ENCODE measurements around the gene TUBGCP5. TPM values are rescaled to one million over a fixed set of nuclear protein-coding genes. Genes with fewer than 3 reads are reported as not detected.

Gene TUBGCP5
- total RNA-seq, 2 donors from 2014 or later: 23.0 to 24.7 TPM

DNA sequence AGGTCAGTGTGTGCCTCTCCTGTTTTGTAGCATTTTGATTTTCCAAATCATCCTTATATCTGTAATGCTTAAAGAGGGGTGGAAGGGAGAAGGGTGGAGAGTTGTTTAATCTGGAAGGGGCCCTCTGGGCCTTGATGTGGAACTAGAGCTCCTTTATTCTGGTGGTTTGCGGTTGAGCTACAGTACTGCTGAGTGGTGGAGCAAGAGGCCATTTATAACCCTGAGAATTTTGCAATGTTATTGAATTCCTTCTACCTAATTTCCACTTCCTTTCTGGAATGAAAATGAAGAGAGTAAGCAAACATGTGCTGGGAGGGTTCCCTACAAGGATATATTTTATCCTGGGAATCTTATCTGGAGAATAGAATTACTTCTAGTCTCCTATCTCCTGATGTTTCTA lies 35.3 kb upstream of the TUBGCP5 start:
- peaks cover 47% of the 10 kb centered on the region for H3K9me3 Mint-ChIP-seq
- Histone ChIP-seq H3K4me1 (ENCODE audit: control insufficient read depth, insufficient read depth, low read length) (no peaks in the 10 kb centered on the region), H3K9me3 (ENCODE audit: control insufficient read depth, low read length) (no peaks in the 10 kb centered on the region), H3K4me3 (ENCODE audit: low read length) (no peak overlapping the region), H3K9ac (ENCODE audit: extremely low read depth, low read length, poor library complexity, severe bottlenecking) (no peak overlapping the region), H3K27ac (ENCODE audit: low read depth, low read length) (no peak overlapping the region), H3K27me3 (ENCODE audit: control insufficient read depth, insufficient read depth, low read length, poor library complexity, severe bottlenecking) (no peaks in the 10 kb centered on the region), H3K36me3 (ENCODE audit: control insufficient read depth, insufficient read depth, low read length) (no peaks in the 10 kb centered on the region)
- H3K36me3 Mint-ChIP-seq (ENCODE audit: low read depth): no peaks in the 10 kb centered on the region
- no peaks in the 10 kb centered on the region for H3K4me1 Mint-ChIP-seq
- H3K27me3 Mint-ChIP-seq (ENCODE audit: insufficient read depth): no peaks in the 10 kb centered on the region
- H3K27ac Mint-ChIP-seq: no peak overlapping the region
- TF ChIP-seq, protein P1, sequence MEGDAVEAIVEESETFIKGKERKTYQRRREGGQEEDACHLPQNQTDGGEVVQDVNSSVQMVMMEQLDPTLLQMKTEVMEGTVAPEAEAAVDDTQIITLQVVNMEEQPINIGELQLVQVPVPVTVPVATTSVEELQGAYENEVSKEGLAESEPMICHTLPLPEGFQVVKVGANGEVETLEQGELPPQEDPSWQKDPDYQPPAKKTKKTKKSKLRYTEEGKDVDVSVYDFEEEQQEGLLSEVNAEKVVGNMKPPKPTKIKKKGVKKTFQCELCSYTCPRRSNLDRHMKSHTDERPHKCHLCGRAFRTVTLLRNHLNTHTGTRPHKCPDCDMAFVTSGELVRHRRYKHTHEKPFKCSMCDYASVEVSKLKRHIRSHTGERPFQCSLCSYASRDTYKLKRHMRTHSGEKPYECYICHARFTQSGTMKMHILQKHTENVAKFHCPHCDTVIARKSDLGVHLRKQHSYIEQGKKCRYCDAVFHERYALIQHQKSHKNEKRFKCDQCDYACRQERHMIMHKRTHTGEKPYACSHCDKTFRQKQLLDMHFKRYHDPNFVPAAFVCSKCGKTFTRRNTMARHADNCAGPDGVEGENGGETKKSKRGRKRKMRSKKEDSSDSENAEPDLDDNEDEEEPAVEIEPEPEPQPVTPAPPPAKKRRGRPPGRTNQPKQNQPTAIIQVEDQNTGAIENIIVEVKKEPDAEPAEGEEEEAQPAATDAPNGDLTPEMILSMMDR (conservative IDR thresholded peaks at IDR 0.05): no peak
- no peak for DNase-seq
- H3K4me3 Mint-ChIP-seq: no peak overlapping the region
- WGBS, 2 experiments (ENCODE audit: insufficient coverage in 1 of 2, insufficient read length in 1 of 2): 80% methylated on average over 1 of the region's 1 CpG; no CpG with 5 or more reads in 1 of the 2 experiments

GRCh38 chr15:23073890-23074646 lies 34.7 kb upstream of the TUBGCP5 start:
- DNase-seq: no peak
- Histone ChIP-seq H3K27me3 (ENCODE audit: control insufficient read depth, insufficient read depth, low read length, poor library complexity, severe bottlenecking) (no peaks in the 10 kb centered on the region), H3K36me3 (ENCODE audit: control insufficient read depth, insufficient read depth, low read length) (no peaks in the 10 kb centered on the region), H3K4me3 (ENCODE audit: low read length) (no peak overlapping the region), H3K9ac (ENCODE audit: extremely low read depth, low read length, poor library complexity, severe bottlenecking) (no peak overlapping the region), H3K9me3 (ENCODE audit: control insufficient read depth, low read length) (no peaks in the 10 kb centered on the region), H3K27ac (ENCODE audit: low read depth, low read length) (no peak overlapping the region), H3K4me1 (ENCODE audit: control insufficient read depth, insufficient read depth, low read length) (no peaks in the 10 kb centered on the region)
- no peaks in the 10 kb centered on the region for H3K4me1 Mint-ChIP-seq
- H3K9me3 Mint-ChIP-seq: peaks cover 47% of the 10 kb centered on the region
- WGBS, 2 experiments (ENCODE audit: insufficient coverage in 1 of 2, insufficient read length in 1 of 2): 81 to 82% methylated on average over 17 to 24 of the region's 24 CpGs
- H3K4me3 Mint-ChIP-seq: no peak overlapping the region
- no peaks in the 10 kb centered on the region for H3K27me3 Mint-ChIP-seq (ENCODE audit: insufficient read depth)
- no peak overlapping the region for H3K27ac Mint-ChIP-seq
- no peaks in the 10 kb centered on the region for H3K36me3 Mint-ChIP-seq (ENCODE audit: low read depth)
- TF ChIP-seq, protein P1 (conservative IDR thresholded peaks at IDR 0.05): no peak

DNA sequence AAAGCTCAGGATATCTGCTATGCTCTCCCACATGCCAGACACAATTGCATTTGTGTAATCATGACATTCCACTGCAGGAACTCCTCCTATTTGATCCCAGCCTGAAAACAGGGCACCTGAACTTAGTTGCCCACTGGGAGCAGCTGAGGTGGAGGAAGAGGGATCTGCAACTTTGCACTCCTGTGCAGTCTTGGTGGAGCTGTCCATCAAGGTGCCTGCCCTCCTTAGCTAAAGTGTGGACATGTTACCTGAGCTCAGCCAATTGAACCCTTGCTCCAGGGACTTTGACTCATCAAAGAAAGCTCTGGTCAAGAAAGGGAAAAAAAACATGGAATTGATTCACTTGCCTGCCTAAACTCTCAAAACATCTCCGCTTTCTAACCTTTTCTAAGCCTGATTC lies 33.3 kb upstream of the TUBGCP5 start:
- WGBS, 2 experiments (ENCODE audit: insufficient coverage in 1 of 2, insufficient read length in 1 of 2): 91 to 97% methylated on average over 1 of the region's 1 CpG
- H3K4me1 Mint-ChIP-seq: no peaks in the 10 kb centered on the region
- no peak overlapping the region for H3K9ac ChIP-seq (ENCODE audit: extremely low read depth, low read length, poor library complexity, severe bottlenecking)
- H3K36me3 ChIP-seq (ENCODE audit: control insufficient read depth, insufficient read depth, low read length): no peaks in the 10 kb centered on the region
- H3K27me3 Mint-ChIP-seq (ENCODE audit: insufficient read depth): no peaks in the 10 kb centered on the region
- no peaks in the 10 kb centered on the region for H3K4me1 ChIP-seq (ENCODE audit: control insufficient read depth, insufficient read depth, low read length)
- no peaks in the 10 kb centered on the region for H3K27me3 ChIP-seq (ENCODE audit: control insufficient read depth, insufficient read depth, low read length, poor library complexity, severe bottlenecking)
- no peaks in the 10 kb centered on the region for H3K9me3 ChIP-seq (ENCODE audit: control insufficient read depth, low read length)
- H3K4me3 ChIP-seq (ENCODE audit: low read length): no peak overlapping the region
- H3K36me3 Mint-ChIP-seq (ENCODE audit: low read depth): no peaks in the 10 kb centered on the region
- peaks cover 43% of the 10 kb centered on the region for H3K9me3 Mint-ChIP-seq
- no peak for DNase-seq
- TF ChIP-seq, protein P1 (conservative IDR thresholded peaks at IDR 0.05): no peak
- no peak overlapping the region for H3K4me3 Mint-ChIP-seq
- no peak overlapping the region for H3K27ac Mint-ChIP-seq
- no peak overlapping the region for H3K27ac ChIP-seq (ENCODE audit: low read depth, low read length)

All from endodermal cell (in vitro differentiated cells).